ENCODE results near the gene CCDC117. TPM values are rescaled to one million over a fixed set of nuclear protein-coding genes. Genes with fewer than 3 reads are reported as not detected.

Gene CCDC117
- total RNA-seq, 4 donors from 2014 or later = 9.8 to 15.4 (median 14.4) TPM

DNA sequence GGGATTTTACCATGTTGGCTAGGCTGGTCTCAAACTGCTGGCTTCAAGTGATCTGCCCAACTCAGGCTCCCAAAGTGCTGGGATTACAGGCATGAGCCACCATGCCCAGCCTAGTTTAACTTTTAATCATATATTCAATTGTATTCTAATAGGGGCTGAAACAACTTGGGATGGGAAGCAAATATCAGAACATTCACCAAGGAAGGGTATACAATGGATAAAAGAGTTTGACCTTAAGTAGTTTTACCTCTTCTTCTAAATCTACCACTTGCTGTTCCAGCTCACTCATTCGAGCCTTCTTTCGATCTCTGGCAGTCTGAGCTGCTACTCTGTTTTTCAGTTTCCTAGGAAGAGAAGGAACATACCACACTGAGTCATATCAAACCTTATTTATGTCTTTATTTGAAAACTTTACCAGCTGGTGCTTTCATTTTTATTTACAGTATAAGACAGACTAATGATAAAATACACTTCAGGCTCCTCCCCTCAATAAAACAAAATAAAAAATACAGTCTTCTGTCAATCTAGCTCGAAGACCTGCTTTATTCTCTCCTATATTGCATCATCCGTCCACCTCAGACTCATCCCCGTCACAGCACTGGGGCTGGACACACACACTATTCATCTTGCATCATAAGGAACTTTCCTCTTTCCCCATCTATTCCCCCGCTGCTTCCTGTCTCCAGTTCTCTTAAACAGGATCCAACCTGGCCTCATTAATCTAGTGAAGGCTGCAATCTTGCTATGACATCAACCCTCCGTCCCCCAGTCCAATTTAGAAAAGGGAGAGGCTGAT is 26.5 kb downstream of the CCDC117 start:
- 2 to 3% methylated on average over 7 of the region's 7 CpGs for WGBS, 2 donors

DNA sequence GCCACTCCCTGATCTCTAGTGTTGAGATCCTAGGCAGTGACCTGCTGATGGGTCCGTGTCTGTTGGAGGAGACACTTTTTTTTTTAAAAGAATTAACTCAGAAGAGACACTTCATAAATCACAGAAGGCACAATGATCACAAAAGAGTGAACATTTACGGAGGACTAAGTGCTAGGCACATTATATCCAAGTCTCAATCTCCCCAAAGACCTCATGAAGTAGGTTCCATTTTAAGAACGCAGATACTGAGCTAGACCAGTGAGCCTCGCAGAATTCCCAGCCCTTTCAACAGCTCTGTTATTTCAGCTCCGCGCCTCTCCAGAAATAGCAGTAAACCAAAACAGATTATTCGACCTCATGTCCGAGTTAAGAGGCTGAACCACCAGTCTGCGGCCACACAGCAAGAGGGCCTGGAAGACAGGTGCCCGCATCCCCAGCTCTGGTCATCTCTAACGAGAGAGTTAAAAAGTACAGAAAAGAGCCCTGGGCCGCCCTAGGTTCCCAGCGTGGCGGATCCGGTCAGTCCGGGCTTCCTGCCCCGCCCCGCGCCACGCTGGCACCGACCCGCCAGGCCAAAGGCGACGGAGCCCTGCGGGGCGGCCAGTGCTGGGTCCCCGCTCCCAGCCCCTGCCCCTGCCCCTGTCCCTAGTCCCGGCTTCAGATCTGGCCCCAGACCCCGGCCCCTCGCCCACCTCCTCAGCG is 27.3 kb downstream of the CCDC117 start:
- no peak for DNase-seq
- Histone ChIP-seq H3K27me3 (no peaks in the 10 kb centered on the region), H3K4me1 (peaks cover 20 to 79% (median 36%) of the 10 kb centered on the region in 3 donors), H3K4me3 (peak overlapping the region; percentile 67 to 100 (median 92)), H3K36me3 (peaks cover 16 to 38% (median 16%) of the 10 kb centered on the region in 3 donors), H3K27ac (peak overlapping the region; percentile 95 to 100 (median 100)), H3K9me3 (no peaks in the 10 kb centered on the region)
- TF ChIP-seq, protein P1, sequence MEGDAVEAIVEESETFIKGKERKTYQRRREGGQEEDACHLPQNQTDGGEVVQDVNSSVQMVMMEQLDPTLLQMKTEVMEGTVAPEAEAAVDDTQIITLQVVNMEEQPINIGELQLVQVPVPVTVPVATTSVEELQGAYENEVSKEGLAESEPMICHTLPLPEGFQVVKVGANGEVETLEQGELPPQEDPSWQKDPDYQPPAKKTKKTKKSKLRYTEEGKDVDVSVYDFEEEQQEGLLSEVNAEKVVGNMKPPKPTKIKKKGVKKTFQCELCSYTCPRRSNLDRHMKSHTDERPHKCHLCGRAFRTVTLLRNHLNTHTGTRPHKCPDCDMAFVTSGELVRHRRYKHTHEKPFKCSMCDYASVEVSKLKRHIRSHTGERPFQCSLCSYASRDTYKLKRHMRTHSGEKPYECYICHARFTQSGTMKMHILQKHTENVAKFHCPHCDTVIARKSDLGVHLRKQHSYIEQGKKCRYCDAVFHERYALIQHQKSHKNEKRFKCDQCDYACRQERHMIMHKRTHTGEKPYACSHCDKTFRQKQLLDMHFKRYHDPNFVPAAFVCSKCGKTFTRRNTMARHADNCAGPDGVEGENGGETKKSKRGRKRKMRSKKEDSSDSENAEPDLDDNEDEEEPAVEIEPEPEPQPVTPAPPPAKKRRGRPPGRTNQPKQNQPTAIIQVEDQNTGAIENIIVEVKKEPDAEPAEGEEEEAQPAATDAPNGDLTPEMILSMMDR (IDR thresholded peaks at IDR 0.05) = no peak
- no peak for TF ChIP-seq POLR2A (IDR thresholded peaks at IDR 0.05)
- intact Hi-C loops (cut with DNase I) = no loop called here
- 0% methylated on average over 13 to 19 of the region's 31 CpGs for WGBS, 2 donors

More for the DNA sequence above, 26.5 kb downstream of the CCDC117 start:
- Histone ChIP-seq H3K4me3 (peak overlapping the region; percentile 67 to 100 (median 92)), H3K9me3 (no peaks in the 10 kb centered on the region), H3K36me3 (peaks cover 19 to 45% (median 24%) of the 10 kb centered on the region in 3 donors), H3K27ac (peak overlapping the region; percentile 95 to 100 (median 100)), H3K4me1 (peaks cover 20 to 83% (median 39%) of the 10 kb centered on the region in 3 donors), H3K27me3 (no peaks in the 10 kb centered on the region)
- intact Hi-C loops (cut with DNase I) = no loop called here
- TF ChIP-seq, protein P1 (IDR thresholded peaks at IDR 0.05) = no peak
- peak in 3 of 4 donors; percentile 14 to 69 (median 65) for TF ChIP-seq POLR2A (IDR thresholded peaks at IDR 0.05)
- DNase-seq = no peak

DNA sequence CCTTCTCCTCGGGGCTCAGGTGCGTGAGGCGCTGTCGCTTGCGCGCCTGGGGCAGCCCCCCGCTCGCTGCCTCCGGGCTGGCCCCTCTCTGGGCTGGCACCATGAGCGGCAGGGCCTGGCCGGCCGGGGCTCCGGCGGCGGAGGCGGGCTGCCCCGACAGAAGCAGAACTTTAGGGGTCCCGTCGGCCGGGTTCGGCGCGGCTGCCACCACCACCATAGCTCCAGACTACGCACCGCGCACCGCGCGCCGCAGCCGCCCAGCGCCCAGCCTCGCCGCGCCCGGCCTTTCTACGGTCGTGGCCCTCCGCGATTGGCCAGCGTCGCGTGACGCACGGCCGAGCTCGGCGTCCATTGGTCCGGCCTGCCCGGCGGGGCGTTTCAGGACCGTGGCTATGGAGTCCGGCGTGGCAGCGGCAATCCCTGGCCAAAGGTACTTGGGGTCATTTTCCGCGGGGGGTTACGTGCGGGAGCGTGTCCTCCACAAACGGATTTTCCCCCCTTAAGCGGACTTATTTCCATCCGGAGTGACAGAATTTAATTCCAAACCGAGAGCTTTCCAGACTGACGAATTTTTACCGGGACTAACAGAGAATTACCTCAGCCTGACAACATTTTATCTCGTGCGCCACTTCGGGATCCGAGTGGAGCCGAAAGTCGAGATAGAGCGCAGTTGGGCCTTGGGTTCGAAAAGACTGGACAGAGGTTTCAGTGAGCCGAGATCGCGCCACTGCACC is 28.0 kb downstream of the CCDC117 start, which contains the start of gene XBP1:
Gene XBP1 (minus strand): TSS at position 262 of the 734 bp plus-strand sequence.
- peaks cover 9 to 31% (median 16%) of the 10 kb centered on the region in 3 donors for H3K36me3 ChIP-seq
- peaks cover 20 to 79% (median 31%) of the 10 kb centered on the region in 3 donors for H3K4me1 ChIP-seq

DNA sequence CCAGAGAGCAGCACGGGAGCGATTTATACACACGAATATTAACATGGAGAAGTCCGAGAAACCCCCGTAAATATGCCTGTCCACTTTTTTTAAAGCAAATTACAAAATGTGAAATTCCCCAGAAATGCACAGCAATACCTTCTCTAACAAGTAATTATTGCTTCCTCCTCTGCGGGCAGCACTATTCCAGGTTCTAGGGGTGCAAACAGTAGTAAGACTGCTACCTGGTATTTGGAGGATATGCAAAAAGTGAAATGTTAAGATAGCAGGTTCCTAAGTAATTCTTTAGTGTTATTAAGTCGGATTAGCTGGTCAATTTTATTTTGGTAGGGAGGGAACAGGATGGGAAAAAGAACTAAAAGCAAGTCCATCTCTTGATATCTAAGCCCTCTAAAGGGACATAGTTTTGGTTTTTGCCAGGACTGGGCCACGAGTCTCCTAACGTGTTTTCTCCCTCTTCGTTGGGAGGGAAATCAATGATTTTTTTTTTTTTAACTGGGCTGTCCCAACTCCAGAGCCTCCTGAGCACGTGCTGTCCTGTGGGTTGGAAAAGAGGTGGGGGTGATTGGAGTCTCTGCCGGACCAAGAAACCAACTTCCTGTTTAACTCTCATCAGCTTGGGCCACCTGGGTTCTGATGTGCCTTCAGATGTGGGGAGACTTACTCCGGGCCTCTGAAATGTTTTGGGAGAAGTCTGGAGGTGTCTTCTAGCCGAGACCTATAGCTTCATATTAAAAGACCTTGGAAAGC is 29.5 kb downstream of the CCDC117 start:
- Histone ChIP-seq H3K27me3 (no peaks in the 10 kb centered on the region), H3K9me3 (no peaks in the 10 kb centered on the region), H3K4me3 (peak overlapping the region in 3 of 4 donors; percentile 88 to 100 (median 97)), H3K4me1 (peaks cover 20 to 65% (median 31%) of the 10 kb centered on the region in 3 donors), H3K27ac (peak overlapping the region; percentile 50 to 100 (median 97)), H3K36me3 (peaks cover 0 to 15% (median 4%) of the 10 kb centered on the region in 3 donors)
- TF ChIP-seq POLR2A (IDR thresholded peaks at IDR 0.05) = no peak
- TF ChIP-seq, protein P1 (IDR thresholded peaks at IDR 0.05) = no peak
- no peak for DNase-seq
- WGBS, 2 donors = 45 to 49% methylated on average over 14 of the region's 14 CpGs
- intact Hi-C loops (cut with DNase I) = no loop called here

More for the DNA sequence above, 28.0 kb downstream of the CCDC117 start, which contains the start of gene XBP1:
- DNase-seq = peak; percentile 58
- intact Hi-C loops (cut with DNase I) = no loop called here
- 0 to 1% methylated on average over 10 to 19 of the region's 78 CpGs for WGBS, 2 donors
- H3K9me3 ChIP-seq = no peaks in the 10 kb centered on the region
- H3K27ac ChIP-seq = peak within 1 kb of the TSS; percentile 95 to 100 (median 100)
- peak within 1 kb of the TSS; percentile 67 to 100 (median 92) for H3K4me3 ChIP-seq
- H3K27me3 ChIP-seq = no peaks in the 10 kb centered on the region
- TF ChIP-seq, protein P1 (IDR thresholded peaks at IDR 0.05) = no peak
- peak in 3 of 4 donors; percentile 98 to 100 (median 99) for TF ChIP-seq POLR2A (IDR thresholded peaks at IDR 0.05)
